GM19324 (cell line): ENCODE measurements around the gene MAD1L1.
A peak's percentile ranks its signal among the peaks of the same experiment; 100 is the strongest.

ENCODE experiments used
- ATAC-seq: cut with Tn5 transposase; IDR thresholded peaks from one replicate; pipeline ENCODE4 v1.9.1; 2021; ENCODE audit warnings: mild to moderate bottlenecking, moderate library complexity; ENCODE audit not compliant: unreplicated experiment, low FRiP score

Gene MAD1L1

DNA sequence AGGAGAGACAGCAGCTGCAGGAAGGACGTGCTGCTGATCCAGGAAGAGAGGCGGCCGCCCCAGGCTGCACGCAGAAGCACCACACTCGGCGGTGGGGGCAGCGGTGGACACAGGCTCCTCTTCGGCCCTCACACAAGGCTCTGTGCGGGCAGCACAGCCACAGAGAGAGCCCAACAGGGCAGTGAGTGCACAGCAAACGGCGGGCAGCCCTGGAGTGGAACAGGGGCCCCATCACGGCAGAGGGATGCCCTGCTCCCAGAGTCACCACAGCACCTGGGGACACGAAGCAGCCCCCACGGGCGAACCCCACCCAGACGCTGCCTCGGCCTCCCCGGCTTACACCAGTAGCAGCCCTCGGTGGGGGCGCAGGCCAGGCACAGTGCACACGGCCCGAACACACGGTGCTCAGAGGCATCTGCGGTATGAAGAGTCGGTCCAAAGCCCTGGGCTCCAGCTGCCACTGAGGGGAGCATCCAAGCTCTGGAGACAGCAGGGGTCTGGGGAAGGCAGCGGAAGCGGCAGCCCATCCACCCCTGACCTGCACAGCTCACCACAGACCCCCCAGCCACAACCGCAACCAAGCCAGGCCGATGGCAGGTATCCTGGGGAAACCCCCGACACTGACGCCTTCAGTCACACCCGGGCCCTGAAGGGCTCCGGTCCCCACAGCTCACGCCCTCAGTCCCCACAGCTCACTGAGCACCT, 26.1 kb upstream of the MAD1L1 start:
- ATAC-seq = peak; percentile 35

DNA sequence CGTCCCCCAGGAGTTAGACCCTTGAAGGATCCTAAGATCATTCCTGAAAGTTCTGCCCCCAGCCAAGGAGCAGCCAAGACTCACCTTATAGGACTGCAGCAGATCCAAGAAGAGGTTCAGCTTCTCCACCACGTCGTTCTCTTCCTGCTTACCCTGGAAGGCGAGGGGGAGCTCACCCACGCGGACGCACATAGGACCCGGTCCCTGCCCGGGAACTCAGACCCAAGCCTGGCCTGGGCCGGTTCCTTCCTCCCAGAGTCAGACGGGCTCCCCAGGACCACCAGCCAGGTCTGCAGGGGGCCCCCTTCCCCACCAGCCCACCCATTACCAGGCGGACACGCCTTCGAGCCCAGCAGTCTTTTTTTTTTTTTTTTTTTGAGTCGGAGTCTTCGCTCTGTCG, 24.9 kb upstream of the MAD1L1 start:
- no peak for ATAC-seq

DNA sequence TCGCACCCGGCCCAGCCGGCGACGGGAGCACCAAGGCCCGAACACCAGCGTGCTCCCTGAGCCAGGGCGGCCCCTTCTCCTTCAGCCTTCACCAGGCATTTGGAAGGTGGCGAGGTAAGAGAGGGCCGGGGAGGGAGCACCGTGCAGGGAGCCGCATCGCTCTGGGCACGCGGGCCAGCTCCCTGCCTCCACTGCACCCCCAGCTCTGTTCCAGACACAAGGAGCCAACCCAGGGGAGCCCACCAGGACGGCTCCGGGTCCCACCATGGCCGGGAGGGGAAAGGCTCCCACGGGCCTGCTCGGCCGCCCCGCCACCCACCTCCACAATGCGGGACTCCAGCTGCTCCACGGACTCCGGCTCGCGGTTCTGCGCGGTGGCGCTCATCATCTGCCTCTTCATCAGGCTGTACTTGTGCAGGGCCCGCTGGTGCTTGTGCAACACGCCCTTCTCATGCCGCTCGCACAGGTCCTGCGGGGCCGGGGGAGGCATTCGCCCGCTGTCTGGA, 24.4 kb upstream of the MAD1L1 start:
- ATAC-seq = no peak

DNA sequence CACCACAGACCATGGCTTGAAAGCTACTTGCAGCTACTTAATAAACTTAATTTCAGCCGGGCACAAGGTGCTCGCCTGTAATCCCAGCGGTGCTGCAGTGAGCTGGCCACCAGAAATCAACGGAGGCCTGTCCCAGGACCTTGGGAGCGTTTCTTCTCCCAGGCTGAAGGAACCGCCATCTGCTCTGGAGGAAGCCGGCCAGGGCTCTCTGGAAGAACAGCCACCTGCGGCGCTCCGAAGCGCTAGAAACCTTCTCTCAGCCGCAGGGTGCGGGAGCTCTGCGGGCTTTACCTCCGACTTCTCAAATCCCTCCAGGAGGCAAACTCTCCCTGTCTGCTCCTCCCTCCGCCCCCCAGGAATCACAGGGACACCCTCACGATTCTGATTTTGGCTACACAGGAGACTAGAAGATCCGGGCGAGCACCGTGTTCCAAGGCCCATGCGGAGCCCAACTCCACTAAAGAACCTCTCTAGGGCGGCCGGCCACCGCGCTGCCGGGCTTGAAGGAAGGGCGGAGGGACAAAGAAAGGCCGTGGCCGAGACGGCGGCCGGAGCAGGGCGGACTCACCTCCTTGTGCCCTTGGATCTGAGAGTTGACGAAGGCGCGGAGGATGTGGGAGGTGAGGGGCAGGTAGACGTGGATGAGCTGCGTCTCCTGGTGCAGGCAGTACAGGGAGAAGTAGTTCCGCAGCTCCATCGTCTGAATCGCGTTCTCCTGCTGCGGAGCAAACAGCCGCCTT, 23.7 kb upstream of the MAD1L1 start:
- no peak for ATAC-seq

DNA sequence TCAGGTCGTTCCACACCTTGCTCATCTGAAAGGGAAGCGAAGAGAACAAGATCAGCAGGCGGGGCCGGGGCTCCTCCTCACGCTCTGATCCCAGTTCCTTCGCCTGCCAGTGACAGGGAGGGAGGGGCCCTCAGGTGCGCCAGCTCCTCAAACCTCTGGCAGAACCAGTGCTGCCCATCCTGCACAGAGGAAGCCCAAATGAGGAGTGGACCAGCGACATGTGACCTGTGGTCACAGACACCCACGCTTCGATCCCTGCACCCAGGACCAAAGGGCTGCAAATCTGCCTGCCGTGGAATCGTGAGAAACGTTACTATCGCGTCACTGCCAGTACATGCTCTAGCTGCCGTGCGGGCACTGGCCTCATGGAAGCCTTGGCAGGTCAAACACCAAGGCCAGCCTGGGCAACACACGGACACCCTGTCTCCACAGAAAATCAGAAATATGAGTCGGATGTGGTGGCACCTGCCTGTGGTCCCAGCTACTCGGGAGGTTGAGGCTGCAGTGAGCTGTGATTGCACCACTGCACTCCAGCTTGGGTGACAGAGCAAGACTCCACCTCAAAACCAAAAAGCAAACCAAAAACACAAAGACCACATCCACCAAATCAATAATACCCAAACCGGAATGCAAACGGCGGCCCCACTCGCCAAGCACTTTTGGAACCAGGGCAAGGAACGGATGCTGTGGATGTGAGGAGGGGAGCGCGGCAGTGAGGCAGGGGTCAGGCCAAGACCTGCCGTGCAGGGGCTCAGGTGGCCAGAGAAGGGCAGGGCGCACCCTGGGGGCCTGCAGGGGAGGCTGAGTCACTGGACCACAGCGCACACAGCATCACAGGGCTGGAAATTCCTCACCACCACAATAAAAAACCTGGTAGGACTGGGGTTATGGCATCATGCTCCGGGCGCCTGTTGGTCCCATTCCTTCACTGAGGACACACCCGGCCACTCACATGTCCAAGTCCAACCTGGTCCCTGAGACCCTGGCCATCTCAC, 22.7 kb upstream of the MAD1L1 start:
- ATAC-seq = no peak

DNA sequence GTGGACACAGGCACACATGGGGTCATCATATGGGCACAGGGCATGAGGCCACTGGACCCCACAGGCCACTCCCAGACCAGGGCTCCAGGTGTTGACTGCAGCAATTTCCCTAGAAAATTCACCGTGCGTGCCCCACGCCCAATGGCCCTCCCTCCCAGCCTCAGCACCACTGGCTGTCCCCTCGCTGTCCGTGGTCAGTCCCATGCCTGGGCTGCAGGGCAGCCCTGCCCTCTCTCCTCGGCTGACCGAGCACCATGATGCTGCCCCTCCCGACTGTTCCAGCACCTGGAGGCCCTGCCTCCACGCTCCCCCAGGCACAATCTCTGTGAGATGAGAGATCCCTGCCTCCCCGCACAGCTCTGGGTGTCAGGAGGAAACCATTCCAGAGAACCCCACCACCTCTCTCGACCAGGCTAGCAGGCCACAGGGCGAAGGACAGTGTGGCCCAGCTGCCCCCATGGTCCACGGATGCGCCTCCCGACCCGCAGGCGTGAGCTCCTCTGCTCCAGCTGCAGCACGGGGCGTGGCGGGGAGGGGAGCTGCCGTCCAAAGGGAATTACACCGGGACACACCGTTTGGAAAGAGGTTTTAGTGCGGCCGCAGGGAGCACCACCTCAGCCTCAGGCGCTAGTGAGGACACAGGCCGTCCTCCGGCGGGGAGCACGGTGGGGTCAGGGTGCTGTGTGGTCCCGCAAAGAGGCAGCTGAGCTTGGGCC, 21.8 kb upstream of the MAD1L1 start:
- ATAC-seq = no peak

DNA sequence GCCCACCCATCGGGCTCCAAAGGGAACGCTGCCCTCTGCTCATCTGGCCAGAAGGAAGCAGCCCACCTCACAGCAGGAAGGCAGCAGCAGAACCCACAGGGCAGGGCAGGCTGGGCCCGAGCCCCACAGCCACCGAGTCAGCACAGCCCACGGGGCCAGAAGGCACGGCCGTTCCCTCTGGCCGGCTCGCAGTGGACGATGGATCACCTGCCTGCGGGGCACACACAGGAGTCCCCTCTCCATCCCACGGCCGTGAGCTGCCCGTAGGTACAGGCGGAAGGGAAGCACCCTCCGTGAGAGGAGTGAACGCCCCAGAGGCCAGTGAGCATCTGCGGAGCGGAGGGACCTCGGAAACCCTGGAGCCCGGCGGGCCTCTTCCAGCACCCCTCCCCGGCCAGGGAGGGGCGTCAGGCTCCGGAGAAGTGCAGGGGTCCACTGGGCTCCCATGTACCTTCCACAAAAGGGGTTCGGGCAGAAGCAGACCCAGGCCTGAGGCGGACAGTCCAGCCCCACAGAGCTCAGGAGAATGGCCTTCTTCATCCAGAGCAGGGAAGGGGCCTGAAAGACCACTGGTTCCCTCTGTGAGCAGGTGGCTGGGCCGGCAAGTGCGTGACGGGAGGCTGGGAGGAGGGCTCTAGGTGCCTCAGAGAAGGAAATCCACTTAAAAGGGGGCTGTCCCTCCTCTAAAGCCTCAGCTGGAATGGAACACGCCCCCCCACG, 20.9 kb upstream of the MAD1L1 start:
- no peak for ATAC-seq

DNA sequence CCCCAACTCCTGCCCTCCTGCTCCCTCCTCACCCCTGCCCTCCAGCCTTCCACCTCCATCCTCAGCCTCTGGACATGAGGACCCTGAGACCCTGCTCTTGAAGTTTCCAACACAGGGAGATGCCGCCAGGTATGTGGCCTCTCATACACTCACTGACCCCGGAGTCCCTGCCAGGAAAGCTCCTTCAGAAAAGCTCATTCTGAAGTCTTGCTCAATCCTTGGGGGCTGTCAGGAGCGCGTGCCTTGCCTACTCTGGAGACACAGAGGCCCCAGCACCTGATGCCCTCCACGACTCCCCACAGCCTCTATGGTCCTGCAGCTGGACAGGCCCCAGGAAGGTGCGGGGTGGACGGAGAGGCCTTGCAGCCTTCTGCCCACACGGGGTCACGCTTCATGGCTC, 20.3 kb upstream of the MAD1L1 start:
- no peak for ATAC-seq

DNA sequence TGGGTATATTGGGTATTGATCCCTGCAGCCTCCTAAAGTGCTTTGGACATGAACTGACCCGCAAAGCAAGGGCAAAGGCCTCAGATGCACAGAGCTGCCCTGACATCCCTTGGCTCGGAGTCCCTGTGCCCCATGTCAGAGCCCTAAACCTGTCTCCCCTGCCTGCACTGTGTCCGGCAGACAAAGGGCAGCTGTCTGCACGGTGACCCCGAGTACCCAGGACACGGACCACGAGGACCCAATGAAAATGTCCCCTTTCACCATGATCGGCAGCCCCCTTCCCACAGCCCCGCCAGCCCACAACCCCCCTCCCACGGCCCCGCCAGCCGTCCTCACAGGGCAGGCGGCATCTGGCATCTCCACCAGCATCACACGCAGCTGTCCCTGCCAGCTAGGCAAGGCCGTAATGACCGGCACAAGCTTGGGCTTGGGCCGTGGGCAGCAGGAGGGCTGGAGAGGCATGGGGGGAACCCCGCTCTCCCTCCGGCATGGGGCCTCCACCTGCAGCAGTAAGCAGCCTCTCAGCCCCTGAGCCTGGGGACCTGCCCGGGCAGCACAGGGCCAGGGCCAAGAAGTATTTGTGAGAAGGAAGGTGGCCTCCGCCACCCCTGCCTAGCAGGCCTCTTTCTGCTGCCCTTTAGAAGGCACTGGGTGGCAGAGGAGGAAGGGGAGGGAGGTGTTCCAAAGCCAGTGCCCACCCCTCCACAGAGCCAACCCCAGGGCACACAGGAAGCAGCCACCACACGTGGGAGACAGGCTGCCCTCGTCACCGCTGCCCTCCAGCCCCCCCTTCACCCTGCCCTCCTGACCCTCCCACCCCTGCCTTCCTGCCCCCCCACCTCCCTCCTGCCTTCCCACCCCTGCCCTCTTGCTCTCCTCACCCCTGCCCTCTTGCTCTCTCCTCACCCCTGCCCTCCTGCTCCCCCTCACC, 19.4 kb upstream of the MAD1L1 start:
- no peak for ATAC-seq

DNA sequence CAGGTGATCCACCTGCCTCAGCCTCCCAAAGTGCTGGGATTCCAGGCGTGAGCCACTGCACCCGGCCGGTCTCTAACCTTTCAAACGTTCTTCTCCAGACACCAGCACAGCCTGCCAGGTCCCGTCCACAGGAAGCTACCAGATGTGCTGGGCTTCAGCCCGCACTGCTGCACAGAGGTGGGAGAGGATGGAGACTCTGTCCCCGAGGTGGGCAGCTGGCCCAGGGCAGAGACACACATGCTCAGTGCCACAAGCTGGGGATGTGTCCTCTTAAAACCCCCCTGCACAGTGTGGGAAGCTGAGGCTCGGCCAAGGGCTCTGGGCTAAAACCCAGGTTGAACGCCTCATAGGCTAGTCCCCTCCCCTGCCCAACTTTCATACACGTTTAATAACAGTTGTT, 18.6 kb upstream of the MAD1L1 start:
- no peak for ATAC-seq

DNA sequence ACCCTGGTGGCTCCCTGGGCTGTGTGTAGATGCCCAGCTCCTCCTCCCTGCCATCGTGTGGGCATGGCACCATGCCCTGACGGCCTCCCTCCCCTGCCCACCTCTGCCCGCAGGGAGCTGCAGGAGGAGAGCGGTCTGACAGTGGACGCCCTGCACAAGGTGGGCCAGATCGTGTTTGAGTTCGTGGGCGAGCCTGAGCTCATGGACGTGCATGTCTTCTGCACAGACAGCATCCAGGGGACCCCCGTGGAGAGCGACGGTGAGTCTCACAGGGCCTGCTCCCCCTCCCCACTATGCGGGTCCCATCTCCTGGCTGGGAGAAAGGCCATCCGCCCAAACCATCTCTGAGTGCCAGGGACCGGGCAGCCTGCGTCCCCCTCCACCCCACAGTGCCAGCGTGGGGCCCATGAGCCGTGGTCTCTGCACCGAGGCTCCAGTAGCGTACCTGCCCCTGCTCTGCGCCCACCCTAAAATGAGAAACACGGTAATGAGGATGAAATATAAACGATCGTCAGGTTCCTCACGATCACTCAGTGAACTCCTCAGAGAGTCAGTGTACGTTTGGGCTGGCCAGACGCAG, 17.1 kb upstream of the MAD1L1 start:
- ATAC-seq = no peak

DNA sequence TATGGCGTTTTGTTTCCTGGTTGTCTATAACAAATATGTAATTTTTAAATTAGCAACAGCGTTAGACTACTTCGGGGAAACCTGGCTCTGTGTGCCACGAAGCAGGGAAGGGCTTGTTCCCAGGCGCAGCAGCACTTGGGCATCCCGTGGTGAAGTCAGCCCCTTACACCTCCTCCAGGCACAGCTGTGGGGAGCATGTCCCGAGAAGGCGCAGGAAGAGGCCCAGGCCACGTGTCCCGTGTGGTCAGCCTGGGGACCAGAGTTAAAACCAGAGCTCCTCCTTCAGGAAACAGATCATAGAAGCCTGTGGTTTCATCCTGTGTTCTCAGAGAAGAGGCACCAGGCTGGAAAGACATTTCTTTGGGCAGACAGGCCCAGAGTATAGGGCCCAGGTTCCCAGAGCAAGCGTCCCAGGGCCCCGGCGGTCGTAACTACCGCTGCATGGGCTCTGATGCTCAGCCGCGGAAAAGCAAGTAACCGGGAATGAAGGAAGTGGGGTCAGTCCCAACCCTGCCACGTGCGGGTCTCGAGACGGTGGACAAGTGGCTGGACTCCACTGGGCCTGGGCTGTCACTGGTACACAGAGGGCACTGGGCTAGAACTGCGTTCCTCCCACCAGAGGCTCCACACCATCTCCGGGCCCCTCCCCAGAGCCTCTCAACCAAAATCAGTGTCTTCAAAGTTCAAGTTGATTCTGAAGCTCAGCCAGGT, 16.4 kb upstream of the MAD1L1 start:
- ATAC-seq = no peak

DNA sequence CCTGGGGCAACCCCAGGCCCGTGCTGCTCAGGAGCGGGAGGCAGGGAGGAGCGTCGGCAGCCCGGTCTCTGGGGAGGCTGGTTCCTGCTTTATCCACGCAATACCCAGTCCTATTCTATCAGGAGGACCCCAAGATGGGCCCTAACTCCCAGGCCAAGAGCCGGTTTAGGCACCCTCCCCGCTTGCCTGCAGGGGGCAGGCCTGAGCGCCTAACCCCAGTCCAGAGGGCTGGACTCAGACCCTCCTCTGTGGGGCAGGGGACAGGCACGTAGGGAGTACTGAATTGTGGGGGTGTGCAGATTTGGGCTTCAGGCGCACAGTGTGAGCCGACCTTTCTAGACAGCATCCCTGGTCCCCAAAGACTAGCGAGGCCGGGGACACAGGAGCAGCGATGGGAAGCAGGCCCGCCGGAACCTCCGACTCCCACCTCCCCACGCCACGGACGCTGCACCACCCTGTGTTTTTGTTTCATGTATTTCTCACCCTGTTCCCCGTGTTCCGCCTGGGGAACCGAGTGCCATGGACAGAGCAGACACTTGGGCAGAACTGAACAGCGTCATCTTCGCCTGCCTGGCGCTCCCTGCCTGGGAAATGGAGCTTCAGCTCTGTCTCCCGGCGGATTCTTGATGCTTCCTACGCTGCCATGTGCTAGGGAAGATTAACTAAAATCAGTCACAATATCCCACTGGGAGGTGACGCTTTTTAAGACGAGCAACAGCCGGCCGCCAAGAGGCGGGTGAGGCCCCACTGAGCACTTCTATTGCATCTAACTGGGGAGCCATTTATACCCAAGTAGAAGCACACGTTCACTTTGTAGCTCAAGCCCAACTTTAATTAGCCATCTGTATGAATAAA, 14.6 kb upstream of the MAD1L1 start:
- ATAC-seq = no peak

DNA sequence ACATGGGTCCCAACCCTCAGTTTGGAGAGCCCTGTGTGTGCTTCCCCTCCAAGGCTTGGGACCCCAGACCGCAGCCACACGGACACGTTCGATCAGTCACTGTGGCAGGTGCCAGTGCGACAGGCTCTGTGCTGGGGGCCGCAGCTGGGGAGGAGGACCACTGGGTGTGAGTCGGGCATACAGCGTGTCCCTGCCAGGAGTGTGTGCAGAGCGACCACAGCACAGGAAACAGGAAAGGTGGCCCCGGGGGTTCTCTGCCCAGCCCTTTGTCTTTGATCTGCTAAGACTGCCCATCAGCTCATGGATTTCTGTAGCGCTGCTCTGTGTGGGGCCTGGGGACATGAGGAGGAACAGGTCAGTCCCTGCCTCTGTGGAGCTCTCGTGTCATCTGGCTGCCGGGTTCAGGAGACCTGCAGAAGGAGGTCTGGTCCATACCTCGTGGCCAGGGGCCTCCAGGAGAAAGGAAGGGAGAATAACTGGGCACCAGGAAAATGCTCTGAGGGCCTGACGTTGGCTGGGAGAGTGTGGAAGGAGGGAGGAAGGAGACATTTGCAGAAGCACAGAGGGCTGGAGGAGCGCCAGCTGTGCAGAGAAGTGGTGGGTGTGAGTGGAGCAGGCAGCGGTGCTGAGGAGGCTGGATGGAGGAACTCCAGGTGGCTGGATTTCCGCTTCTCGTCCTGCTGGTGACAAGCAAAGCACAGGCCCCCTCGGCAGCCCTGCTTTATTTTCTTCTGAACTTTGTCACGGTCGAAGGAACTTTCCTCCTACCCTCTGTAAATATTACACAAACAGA, 13.3 kb upstream of the MAD1L1 start:
- ATAC-seq = no peak

DNA sequence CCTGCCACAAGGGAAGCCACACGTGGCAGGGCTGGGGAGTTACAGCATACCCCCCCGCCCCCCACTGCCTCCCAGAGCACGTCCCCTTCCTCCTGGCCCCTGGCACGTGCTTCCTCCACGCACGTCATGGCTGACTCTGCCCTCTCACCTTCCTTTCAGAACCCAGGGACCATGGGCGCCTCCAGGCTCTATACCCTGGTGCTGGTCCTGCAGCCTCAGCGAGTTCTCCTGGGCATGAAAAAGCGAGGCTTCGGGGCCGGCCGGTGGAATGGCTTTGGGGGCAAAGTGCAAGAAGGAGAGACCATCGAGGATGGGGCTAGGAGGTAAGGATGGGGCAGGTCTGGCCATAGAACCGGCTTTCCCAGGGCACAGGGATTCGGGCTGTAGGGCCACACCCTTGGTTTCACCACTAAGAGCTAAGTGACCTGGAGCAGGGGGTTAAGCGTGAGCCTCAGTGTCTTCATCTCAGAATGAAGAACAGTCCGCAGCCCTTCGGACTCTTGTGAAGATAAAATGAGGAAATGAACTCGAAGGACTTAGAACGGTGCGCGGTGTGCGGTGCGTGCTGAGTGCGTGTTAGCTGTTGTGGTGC, 11.8 kb upstream of the MAD1L1 start:
- ATAC-seq = no peak

DNA sequence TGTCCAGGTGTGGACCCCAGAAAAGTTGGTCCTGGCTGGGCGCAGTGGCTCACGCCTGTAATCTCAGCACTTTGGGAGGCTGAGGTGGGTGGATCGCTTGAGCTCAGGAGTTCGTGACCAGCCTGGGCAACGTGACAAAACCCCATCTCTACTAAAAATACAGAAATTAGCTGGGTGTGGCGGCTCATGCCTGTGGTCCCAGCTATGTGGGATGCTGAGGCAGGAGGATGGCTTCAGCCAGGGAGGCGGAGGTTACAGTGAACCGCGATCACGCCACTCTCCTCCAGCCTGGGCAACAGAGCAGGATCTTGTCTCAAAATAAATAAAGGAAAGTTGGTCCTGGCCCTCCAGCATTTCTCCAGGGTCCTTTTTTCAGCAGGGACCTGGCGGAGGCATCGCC, 10.7 kb upstream of the MAD1L1 start:
- ATAC-seq = no peak
